GM18951 (cell line): ENCODE data around the gene CSNK1G1.
"Not testable (repeated sequence)": the region's sequence is repeated elsewhere in the genome, so short reads cannot be mapped to it uniquely, and the experiment has no call there.

Experiments used
- POLR2A ChIP-seq: IDR thresholded peaks from 4 replicates; pipeline ENCODE4 v1.6.1; 2011; ENCODE audit warnings: mild to moderate bottlenecking; ENCODE audit not compliant: insufficient read length, insufficient read depth; ENCODE audit errors: extremely low read depth
- in situ Hi-C: fragments of 300-500 bp; cut with MboI; formaldehyde crosslinking; loops from one replicate; pipeline ENCODE4 v1.12.0; 2022; ENCODE audit warnings: low sequenced_read_pairs, mixed read lengths, inconsistent platforms; ENCODE audit not compliant: unreplicated experiment

CSNK1G1 gene

DNA sequence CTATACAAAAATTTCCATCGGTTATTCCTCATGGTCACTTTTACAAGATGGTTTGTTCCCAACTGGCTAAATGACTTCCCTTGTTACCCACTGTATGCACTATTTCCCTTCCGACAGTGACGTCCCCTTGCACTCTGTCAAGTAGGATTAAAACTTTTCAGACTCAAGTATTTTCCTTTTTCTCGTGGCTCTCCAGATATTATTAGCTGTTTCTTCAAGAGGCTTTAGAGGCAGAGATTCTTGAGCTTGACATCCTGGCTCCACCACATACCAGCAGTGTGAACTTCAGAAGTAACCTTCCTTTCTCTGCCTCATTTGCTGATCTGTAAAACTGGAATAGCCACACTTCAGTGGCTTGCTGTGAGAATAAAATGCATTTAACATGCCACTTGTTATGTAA, 14.0 kb downstream of the CSNK1G1 start:
- in situ Hi-C loops, result no loop called here
- no peak for TF ChIP-seq POLR2A

DNA sequence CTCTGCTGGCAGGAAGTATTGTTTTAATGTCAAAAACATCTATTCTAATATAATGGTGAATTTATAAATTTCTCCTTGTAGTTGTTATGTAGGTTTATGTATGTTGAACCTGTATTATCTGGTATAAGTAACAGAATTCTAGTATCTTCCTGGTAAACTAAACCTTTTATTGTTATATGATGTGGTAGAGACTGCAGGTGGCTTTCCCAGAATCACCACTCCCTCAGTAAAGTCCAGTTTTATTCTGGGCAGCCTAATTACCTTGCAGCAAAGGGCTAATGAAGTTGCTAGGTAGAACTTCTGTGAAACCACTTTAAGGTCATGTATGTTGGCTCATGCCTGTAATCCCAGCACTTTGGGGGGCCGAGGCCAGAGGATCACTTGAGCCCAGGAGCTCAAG, 15.6 kb downstream of the CSNK1G1 start:
- TF ChIP-seq POLR2A, result no peak
- in situ Hi-C loops, result no loop called here

DNA sequence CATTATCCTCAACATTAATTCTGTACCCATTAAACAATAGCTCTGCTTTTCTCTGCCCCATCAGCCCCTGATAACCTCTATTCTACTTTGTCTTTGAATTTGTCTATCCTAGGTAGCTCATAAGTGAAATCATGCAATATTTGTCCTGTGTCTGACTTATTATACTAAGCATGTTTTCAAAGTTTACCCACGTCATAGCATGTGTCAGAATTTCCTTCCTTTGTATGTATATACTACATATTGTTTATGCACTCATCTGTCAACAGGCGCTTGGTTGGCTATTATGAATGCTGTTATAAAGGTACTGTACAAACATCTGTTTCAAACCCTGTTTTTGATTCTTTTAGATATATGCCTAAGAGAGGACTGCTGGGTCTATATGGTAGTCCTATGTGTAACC, 18.2 kb downstream of the CSNK1G1 start:
- in situ Hi-C loops, result no loop called here
- TF ChIP-seq POLR2A, result no peak

DNA sequence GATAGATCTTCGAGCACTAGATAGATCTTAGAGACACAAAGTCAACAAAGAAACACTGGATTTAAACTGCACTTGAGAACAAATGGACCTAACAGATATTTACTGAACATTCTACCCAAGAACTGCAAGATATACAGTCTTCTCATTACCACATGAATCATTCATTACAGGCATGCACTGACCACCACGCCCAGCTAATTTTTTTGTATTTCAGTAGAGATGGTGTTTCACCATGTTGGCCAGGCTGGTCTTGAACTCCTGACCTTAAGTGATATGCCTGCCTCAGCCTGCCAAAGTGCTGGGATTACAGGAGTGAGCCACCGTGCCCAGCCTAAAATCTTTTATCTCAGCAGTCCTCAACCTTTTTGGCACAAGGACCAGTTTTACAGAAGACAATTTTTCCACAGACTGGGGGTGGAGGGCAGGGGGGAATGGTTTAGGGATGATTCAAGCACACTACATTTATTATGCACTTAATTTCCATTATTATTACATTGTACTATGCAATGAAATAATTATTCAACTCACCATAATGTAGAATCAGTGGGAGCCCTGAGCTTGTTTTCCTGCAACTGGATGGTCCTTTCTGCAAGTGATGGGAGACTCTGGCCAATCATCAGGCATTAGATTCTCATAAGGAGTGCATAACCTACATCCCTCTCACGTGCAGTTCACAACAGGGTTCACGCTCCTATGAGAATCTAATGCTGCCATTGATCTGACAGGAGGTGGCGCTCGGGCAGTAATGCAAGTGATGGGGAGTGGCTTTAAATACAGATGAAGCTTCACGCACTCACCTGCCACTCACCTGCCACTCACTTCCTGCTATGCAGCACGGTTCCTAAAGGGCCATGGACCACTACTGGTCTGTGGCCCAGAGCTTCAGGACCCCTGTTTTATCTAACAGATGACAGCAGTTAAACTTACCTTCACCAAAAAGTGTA, 21.7 kb downstream of the CSNK1G1 start:
- no peak for TF ChIP-seq POLR2A
- in situ Hi-C loops, result no loop called here

DNA sequence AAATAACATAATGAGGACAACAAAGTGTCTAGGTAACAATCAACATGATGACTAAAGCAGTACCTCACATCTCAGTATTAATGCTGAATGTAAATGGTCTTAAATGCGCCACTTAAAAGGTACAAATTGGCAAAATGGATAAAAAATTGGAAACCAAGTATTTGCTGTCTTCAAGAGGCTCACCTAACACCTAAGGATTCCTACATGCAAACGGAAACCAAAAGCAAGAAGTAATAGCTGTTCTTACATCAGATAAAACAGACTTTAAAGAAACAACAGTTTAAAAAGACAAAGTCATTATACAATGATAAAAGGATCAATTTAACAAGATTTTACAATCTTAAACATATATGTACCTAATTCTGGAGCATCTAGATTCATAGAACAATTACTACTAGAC, 22.5 kb downstream of the CSNK1G1 start:
- TF ChIP-seq POLR2A, result no peak
- in situ Hi-C loops, result no loop called here

DNA sequence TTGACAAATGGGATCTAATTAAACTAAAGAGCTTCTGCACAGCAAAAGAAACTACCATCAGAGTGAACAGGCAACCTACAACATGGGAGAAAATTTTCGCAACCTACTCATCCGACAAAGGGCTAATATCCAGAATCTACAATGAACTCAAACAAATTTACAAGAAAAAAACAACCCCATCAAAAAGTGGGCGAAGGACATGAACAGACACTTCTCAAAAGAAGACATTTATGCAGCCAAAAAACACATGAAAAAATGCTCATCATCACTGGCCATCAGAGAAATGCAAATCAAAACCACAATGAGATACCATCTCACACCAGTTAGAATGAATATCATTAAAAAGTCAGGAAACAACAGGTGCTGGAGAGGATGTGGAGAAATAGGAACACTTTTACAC, 24.3 kb downstream of the CSNK1G1 start:
- in situ Hi-C loops, result not testable (repeated sequence)

DNA sequence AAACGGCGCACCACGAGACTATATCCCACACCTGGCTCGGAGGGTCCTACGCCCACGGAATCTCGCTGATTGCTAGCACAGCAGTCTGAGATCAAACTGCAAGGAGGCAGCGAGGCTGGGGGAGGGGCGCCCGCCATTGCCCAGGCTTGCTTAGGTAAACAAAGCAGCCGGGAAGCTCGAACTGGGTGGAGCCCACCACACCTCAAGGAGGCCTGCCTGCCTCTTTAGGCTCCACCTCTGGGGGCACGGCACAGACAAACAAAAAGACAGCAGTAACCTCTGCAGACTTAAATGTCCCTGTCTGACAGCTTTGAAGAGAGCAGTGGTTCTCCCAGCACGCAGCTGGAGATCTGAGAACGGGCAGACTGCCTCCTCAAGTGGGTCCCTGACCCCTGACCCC, 29.0 kb downstream of the CSNK1G1 start:
- in situ Hi-C loops, result not testable (repeated sequence)

DNA sequence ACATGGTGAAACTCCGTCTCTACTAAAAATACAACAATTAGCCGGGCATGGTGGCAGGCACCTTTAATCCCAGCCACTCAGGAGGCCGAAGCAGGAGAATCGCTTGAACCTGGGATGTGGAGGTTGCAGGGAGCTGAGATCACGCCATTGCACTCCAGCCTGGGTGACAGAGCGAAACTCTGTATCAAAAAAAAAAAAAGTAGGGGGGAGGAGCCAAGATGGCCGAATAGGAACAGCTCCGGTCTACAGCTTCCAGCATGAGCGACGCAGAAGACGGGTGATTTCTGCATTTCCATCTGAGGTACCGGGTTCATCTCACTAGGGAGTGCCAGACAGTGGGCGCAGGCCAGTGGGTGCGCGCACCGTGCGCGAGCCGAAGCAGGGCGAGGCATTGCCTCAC, 29.5 kb downstream of the CSNK1G1 start:
- in situ Hi-C loops, result not testable (repeated sequence)

DNA sequence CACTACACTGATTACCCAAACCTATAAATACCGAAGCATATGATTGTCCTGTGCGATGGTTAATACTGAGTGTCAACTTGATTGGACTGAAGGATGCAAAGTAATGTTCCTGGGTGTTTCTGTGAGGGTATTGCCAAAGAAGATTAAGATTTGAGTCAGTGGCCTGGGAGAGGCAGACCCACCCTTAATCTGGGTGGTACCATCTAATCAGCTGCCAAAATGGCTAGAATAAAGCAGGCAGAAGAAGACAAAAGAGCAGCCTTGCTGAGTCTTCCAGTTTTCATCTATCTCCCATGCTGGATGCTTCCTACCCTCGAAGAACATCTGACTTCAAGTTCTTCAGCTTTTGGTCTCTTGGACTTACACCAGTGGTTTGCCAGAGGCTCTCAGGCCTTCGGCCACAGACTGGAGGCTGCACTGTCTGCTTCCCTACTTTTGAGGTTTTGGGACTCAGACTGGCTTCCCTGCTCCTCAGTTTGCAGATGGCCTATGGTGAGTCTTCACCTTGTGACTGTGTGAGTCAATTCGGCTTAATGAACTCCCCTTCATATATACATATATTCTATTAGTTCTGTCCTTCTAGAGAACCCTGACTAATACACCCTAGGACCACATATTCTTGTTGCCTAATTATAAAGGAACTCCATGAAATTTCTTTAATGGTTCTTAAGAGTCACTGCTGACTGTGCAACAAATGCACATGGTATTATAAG, 31.7 kb downstream of the CSNK1G1 start:
- in situ Hi-C loops, result no loop called here
- TF ChIP-seq POLR2A, result no peak

DNA sequence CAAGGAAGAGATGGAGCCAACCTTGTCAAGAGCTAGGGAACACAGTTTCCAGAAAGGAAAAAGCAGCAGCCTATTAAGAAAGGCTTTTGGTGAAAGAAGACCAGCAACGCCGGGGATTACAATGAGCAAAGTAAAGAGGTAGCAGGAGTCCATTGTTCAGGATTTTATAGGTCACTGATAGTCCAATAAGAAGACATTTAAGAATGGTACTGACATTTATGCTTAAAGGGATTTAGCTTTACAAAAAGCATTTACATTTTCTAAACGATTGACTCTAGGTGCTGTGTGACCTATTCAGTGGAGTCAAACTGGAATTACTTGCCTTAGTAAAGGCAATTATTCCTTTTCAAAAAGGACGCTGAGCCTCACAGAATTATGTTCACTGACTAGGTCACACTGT, 40.8 kb downstream of the CSNK1G1 start:
- in situ Hi-C loops, result no loop called here

DNA sequence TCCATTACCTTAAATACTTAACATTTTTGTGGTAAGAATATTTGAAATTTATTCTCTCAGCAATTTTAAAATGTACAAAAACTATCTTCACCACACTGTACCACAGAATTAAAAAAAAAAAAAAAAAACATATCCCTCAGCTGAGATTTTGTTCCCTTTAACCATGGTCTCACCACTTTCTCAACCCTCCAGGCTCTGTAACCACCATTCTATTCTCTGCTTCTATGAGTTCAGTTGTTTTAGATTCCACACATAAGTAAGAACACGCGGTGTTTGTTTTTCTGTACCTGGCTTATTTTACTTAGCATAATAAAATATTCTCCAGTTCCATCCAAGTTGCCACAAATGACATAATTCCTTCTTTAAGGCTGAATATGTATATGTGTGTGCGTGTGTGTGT, 41.5 kb downstream of the CSNK1G1 start:
- in situ Hi-C loops, result no loop called here

More for the DNA sequence above, 40.8 kb downstream of the CSNK1G1 start:
- no peak for TF ChIP-seq POLR2A

DNA sequence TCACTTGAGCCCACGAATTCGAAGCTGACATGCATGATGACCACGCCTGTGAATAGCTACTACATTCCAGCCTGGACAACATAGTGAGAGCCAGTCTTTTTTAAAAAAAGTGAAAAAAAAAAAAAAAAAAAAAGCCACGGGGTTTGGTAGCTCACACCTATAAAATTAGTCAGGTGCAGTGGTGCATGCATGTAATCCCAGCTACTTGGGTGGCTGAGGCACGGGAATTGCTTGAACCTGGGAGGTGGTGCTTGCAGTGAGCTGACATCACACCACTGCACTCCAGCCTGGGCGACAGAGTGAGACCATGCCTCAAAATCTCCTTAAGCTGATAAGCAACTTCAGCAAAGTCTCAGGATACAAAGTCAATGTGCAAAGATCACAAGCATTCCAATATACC, 44.4 kb downstream of the CSNK1G1 start:
- TF ChIP-seq POLR2A, result no peak
- in situ Hi-C loops, result no loop called here

More for the DNA sequence above, 41.5 kb downstream of the CSNK1G1 start:
- no peak for TF ChIP-seq POLR2A

DNA sequence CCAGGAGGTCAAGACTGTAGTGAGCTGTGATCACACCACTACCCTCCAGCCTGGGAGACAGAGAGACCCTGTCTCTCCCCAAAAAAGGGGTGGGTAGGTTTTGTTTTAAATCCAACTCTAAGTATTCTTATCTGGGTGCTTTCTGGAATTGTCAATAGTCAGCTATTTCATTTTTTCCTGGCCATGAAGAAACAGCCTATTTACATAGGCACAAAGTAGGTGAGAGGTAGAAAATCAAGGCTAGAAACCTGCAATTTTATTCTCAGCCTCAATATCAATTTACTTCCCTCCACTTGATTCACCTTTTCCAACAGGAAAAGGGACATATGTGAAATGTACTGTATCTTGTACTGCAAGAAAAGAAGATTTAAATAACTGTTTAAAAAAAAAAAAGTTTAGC, 45.9 kb downstream of the CSNK1G1 start:
- in situ Hi-C loops, result no loop called here
- no peak for TF ChIP-seq POLR2A

DNA sequence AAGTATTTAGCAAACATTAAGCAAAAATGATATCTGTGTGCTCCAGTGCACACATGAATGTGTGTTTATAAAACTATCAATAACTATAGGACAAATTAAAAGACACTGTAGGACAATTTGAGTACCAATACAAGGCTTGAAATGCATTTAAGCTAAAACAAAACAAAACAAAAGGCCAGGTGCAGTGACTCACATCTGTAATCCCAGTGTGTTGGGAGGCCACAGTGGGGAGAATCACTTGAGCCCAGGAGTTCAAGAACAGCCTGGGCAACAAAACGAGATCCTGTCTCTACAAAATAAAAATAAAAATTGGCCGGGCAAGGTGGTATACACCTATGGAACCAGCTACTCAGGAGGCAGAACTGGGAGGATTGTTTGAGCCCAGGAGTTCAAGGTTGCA, 50.7 kb downstream of the CSNK1G1 start:
- in situ Hi-C loops, result no loop called here
- TF ChIP-seq POLR2A, result no peak
